Effector memory CD8-positive, alpha-beta T cell (primary cell): ENCODE data around the gene HOXD10.

ENCODE experiments used
- ATAC-seq: fragments of 150-1000 bp; cut with Tn5 transposase; replicated peaks from 2 replicates; pipeline ENCODE4 v1.10.0; 2021; ENCODE audit warnings: mild to moderate bottlenecking, moderate library complexity
- DNase-seq, 3 experiments: peaks; one replicate each; pipeline ENCODE4 v3.0.0; 2021
- H3K27ac Mint-ChIP-seq, 2 donors: one replicate each; pipeline ENCODE4 v1.8.0; 2022; ENCODE audit warnings: mild to moderate bottlenecking in 2 of 2, mixed read lengths in 2 of 2, moderate library complexity in 2 of 2
- H3K27me3 Mint-ChIP-seq, 2 donors: one replicate each; pipeline ENCODE4 v1.8.0; 2022; ENCODE audit warnings: mixed read lengths in 2 of 2
- H3K36me3 Mint-ChIP-seq: one replicate; pipeline ENCODE4 v1.8.0; 2022; ENCODE audit warnings: mild to moderate bottlenecking, moderate library complexity, mixed read lengths; ENCODE audit not compliant: insufficient read depth
- H3K4me1 Mint-ChIP-seq, 2 donors: one replicate each; pipeline ENCODE4 v1.8.0; 2022; ENCODE audit warnings: low read depth in 2 of 2, mixed read lengths in 2 of 2
- H3K4me3 Mint-ChIP-seq, 2 donors: one replicate each; pipeline ENCODE4 v1.8.0; 2022; ENCODE audit warnings: mild to moderate bottlenecking in 2 of 2, mixed read lengths in 2 of 2, moderate library complexity in 2 of 2
- H3K9me3 Mint-ChIP-seq, 2 donors: one replicate each; pipeline ENCODE4 v1.8.0; 2022; ENCODE audit warnings: mixed read lengths in 2 of 2

HOXD10 gene

DNA sequence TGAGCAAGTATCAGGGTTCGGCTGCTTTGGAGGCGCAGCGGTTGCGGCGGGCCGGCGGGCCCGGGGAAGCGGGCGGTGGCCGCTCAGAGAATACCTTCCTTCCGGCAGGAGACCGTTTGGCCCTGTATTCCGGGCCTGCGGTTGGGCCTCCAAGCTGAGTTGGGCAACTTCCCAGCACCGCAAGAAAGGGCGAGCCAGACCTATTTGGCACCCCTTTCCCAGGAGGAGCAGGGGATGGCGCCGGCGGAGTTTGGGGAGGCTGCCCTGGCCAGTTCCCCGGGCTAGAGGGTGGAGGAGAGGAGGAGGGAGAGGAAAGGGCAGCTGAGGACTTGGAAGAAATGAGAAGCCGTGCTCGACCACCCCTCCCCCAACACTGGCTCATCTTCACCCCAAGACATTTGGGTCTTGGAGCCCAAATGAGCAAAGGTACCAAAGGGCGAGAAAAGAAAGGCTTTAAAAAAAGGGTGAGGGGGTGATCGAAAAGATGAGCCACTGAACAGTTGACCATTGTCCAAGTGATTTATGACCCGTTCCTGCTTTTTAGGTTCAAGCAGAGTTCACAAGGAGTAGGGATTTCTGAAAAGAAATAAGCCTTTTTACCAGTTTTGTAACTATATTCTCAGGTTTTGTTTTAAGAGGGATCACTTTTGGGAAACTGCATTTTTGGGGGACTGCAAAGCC is 48.9 kb downstream of the HOXD10 start:
- no peak for DNase-seq
- peaks cover 90 to 100% of the 10 kb centered on the region in 2 donors for H3K27me3 Mint-ChIP-seq
- peaks cover 3 to 10% of the 10 kb centered on the region in 2 donors for H3K4me1 Mint-ChIP-seq
- no peak overlapping the region for H3K27ac Mint-ChIP-seq
- peak overlapping the region in 1 of 2 donors; percentile 37 for H3K4me3 Mint-ChIP-seq
- H3K36me3 Mint-ChIP-seq: peaks cover 26% of the 10 kb centered on the region
- no peak for ATAC-seq
- H3K9me3 Mint-ChIP-seq: peaks cover 0 to 4% of the 10 kb centered on the region in 2 donors

DNA sequence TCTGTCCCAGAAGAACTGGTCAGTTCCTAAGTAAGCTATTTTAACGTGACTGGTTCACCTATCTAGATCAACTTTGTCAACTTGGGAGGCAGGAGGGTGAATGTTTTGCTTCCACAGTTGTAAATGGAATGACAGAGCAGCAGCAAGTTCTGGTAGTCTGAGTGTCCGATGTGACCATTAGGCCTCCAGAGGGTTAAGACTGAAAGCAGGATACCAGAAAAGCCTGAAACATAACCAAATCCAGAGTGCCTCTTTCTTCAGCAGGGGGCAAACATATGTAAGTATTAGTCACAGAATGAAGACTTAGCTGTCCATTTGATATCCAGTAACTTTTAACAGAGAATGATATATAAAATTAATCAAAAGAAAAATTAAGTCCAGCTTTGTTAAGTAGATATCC is 49.7 kb downstream of the HOXD10 start:
- Mint-ChIP-seq H3K4me1 (peaks cover 3 to 7% of the 10 kb centered on the region in 2 donors), H3K27ac (no peak overlapping the region), H3K36me3 (peaks cover 19% of the 10 kb centered on the region), H3K27me3 (peaks cover 90 to 100% of the 10 kb centered on the region in 2 donors), H3K9me3 (peaks cover 0 to 4% of the 10 kb centered on the region in 2 donors), H3K4me3 (no peak overlapping the region)
- ATAC-seq (no peak), DNase-seq (no peak)

DNA sequence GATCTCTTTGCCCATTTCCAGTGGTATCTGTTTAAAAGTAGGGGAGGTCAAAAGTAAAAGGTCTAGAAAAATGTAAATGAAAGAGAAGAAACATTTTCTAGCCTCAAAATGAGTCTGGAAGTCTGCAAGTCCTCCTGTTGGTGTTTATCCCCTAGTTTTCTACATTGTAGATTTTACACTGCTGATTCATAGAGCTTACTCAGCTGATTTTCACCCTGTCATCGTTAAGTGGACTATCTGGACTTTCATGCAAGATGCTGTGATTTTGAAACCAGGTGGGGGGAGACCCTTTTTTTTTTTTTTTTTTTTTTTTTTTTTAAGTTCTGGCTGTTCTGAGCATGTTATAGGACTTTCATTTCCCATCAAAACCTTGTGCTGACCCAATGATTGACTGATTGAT is 50.8 kb downstream of the HOXD10 start:
- peaks cover 3 to 9% of the 10 kb centered on the region in 2 donors for H3K4me1 Mint-ChIP-seq
- no peak for ATAC-seq
- H3K27ac Mint-ChIP-seq: no peak overlapping the region
- peaks cover 0 to 4% of the 10 kb centered on the region in 2 donors for H3K9me3 Mint-ChIP-seq
- peaks cover 87 to 100% of the 10 kb centered on the region in 2 donors for H3K27me3 Mint-ChIP-seq
- no peak overlapping the region for H3K4me3 Mint-ChIP-seq
- H3K36me3 Mint-ChIP-seq: peaks cover 19% of the 10 kb centered on the region
- no peak for DNase-seq

DNA sequence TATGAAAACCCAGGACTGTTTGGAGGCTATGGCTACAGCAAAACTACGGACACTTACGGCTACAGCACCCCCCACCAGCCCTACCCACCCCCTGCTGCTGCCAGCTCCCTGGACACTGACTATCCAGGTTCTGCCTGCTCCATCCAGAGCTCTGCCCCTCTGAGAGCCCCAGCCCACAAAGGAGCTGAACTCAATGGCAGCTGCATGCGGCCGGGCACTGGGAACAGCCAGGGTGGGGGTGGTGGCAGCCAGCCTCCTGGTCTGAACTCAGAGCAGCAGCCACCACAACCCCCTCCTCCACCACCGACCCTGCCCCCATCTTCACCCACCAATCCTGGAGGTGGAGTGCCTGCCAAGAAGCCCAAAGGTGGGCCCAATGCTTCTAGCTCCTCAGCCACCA is 52.6 kb downstream of the HOXD10 start:
- no peak for DNase-seq
- Mint-ChIP-seq H3K27me3 (peaks cover 88 to 100% of the 10 kb centered on the region in 2 donors), H3K4me3 (no peak overlapping the region)

More for the DNA sequence above, 52.6 kb downstream of the HOXD10 start:
- Mint-ChIP-seq H3K9me3 (peaks cover 0 to 2% of the 10 kb centered on the region in 2 donors), H3K4me1 (peaks cover 1 to 8% of the 10 kb centered on the region in 2 donors), H3K27ac (no peak overlapping the region), H3K36me3 (peaks cover 7% of the 10 kb centered on the region)
- no peak for ATAC-seq
